Measurements from ENCODE around the gene SLCO4C1. TPM values are rescaled to one million over a fixed set of nuclear protein-coding genes. Genes with fewer than 3 reads are reported as not detected.

SLCO4C1 gene
- total and polyA plus RNA-seq, 2 of the 13 experiments (the other 11 are each of a cell fraction or from before 2014, with no cell fraction given) = 1.3 to 7.8 TPM

DNA sequence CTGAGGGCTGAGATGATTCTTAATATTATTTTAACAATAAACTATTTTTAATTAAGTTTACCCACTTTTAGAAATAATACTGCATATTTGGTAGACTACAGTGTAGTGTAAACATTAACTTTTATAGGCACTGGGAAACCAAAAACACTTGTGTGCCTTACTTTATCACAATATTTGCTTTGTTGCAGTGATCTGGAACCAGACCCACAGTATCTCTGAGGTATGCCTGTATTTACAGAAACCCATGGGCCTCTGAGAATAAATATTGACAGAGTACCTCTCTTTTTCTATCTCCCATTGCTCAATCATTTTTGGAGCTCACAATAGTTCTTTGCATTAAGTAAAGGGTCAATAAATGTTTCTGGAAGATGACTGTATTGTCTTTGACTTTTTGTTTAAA lies 73.3 kb downstream of the SLCO4C1 start (continued):
- no peak for TF ChIP-seq SNAPC4 (CRISPR knock-in tag; IDR thresholded peaks at IDR 0.05)
- no peak for TF ChIP-seq AFF4 (CRISPR knock-in tag; IDR thresholded peaks at IDR 0.05)
- TF ChIP-seq, protein P1, sequence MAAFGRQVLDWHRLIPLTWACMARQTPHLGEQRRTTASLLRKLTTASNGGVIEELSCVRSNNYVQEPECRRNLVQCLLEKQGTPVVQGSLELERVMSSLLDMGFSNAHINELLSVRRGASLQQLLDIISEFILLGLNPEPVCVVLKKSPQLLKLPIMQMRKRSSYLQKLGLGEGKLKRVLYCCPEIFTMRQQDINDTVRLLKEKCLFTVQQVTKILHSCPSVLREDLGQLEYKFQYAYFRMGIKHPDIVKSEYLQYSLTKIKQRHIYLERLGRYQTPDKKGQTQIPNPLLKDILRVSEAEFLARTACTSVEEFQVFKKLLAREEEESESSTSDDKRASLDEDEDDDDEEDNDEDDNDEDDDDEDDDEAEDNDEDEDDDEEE (CRISPR knock-in tag; IDR thresholded peaks at IDR 0.05) = no peak
- TF ChIP-seq ZNF260 (CRISPR knock-in tag; IDR thresholded peaks at IDR 0.05; ENCODE audit: borderline replicate concordance, low read depth) = no peak
- TF ChIP-seq MIXL1 (CRISPR knock-in tag; IDR thresholded peaks at IDR 0.05) = peak; percentile 82; the same call in 1 of the 2 replicates
- TF ChIP-seq ZNF224 (CRISPR knock-in tag; IDR thresholded peaks at IDR 0.05) = no peak
- TF ChIP-seq ZBTB38 (CRISPR knock-in tag; IDR thresholded peaks at IDR 0.05) = no peak
- TF ChIP-seq KDM6A (CRISPR knock-in tag; IDR thresholded peaks at IDR 0.05; ENCODE audit: low read depth) = peak; percentile 98
- no peak for TF ChIP-seq ZBTB21 (CRISPR knock-in tag; IDR thresholded peaks at IDR 0.05)
- TF ChIP-seq, protein P2, sequence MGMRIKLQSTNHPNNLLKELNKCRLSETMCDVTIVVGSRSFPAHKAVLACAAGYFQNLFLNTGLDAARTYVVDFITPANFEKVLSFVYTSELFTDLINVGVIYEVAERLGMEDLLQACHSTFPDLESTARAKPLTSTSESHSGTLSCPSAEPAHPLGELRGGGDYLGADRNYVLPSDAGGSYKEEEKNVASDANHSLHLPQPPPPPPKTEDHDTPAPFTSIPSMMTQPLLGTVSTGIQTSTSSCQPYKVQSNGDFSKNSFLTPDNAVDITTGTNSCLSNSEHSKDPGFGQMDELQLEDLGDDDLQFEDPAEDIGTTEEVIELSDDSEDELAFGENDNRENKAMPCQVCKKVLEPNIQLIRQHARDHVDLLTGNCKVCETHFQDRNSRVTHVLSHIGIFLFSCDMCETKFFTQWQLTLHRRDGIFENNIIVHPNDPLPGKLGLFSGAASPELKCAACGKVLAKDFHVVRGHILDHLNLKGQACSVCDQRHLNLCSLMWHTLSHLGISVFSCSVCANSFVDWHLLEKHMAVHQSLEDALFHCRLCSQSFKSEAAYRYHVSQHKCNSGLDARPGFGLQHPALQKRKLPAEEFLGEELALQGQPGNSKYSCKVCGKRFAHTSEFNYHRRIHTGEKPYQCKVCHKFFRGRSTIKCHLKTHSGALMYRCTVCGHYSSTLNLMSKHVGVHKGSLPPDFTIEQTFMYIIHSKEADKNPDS (CRISPR knock-in tag; IDR thresholded peaks at IDR 0.05) = peak; percentile 81; the same call in 1 of the 2 replicates
- TF ChIP-seq HNRNPL (IDR thresholded peaks at IDR 0.05; ENCODE audit: low read depth, low read length) = no peak
- no peak for TF ChIP-seq ZNF570 (CRISPR knock-in tag; IDR thresholded peaks at IDR 0.05; ENCODE audit: borderline replicate concordance)
- peak; percentile 90 for TF ChIP-seq ZNF205 (CRISPR knock-in tag; IDR thresholded peaks at IDR 0.05)
- TF ChIP-seq SOX5 (CRISPR knock-in tag; IDR thresholded peaks at IDR 0.05; ENCODE audit: borderline replicate concordance) = peak; percentile 99
- TF ChIP-seq MAFG (CRISPR knock-in tag; IDR thresholded peaks at IDR 0.05) = no peak
- TF ChIP-seq IKZF4 (CRISPR knock-in tag; IDR thresholded peaks at IDR 0.05; ENCODE audit: borderline replicate concordance, low read depth, not compliant biosample characterization) = no peak
- no peak for TF ChIP-seq ZNF10 (CRISPR knock-in tag; IDR thresholded peaks at IDR 0.05; ENCODE audit: borderline replicate concordance, low read depth)
- TF ChIP-seq ETV6 (CRISPR knock-in tag; conservative IDR thresholded peaks at IDR 0.05) = no peak
- TF ChIP-seq ZNF451 (CRISPR knock-in tag; IDR thresholded peaks at IDR 0.05) = no peak
- no peak for TF ChIP-seq ZNF235 (CRISPR knock-in tag; IDR thresholded peaks at IDR 0.05; ENCODE audit: borderline replicate concordance)
